Measurements from ENCODE around the gene PSEN1. TPM values are rescaled to one million over a fixed set of nuclear protein-coding genes. Genes with fewer than 3 reads are reported as not detected.

Gene PSEN1
- total RNA-seq, 1 experiment from 2014 or later = 41.9 TPM

DNA sequence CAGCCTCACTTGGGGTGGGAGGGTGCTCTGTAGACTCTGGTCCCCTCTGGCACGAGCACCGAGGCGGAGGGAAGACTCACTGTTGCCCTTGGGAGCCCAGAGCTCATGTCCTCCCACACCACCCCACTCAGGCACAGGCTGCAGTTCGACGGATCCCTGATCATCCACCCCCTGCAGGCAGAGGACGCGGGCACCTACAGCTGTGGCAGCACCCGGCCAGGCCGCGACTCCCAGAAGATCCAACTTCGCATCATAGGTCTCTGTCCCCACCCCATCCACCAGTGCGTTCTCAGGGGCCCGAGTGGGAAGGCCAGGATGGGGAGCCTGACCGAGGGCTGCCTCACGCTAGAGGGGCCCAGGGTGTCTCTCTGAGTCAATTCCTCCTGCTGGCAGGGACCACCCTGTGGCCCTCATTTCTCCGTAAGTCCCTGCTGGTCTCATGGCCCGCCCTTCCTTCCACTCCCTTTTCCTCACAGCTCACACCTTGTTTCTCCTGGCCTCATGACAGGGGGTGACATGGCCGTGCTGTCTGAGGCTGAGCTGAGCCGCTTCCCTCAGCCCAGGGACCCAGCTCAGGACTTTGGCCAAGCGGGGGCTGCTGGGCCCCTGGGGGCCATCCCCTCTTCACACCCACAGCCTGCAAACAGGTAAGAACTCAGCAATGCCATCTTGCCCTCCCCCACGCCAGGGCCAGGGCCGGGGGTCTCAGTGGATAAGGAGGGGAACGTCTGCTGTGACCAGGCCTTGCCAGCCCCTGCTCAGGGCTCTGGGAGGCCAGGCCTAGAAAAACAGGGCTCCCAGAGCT lies 128.0 kb downstream of the PSEN1 start:
- no peak overlapping the region for H3K4me3 ChIP-seq (ENCODE audit: low read depth, low read length, poor library complexity, severe bottlenecking)
- no peaks in the 10 kb centered on the region for H3K36me3 ChIP-seq (ENCODE audit: insufficient read depth, low read length, poor library complexity, severe bottlenecking)
- H3K27me3 ChIP-seq (replicated peaks; ENCODE audit: insufficient read depth, low read depth, low read length, poor library complexity) = no peaks in the 10 kb centered on the region
- H3K4me1 ChIP-seq (ENCODE audit: insufficient read depth, low read length, poor library complexity, severe bottlenecking) = no peaks in the 10 kb centered on the region
- DNase-seq (ENCODE audit: low spot score) = no peak
- POLR2A ChIA-PET (ENCODE audit: low non-redundant PET) = no interaction called here
- TF ChIP-seq EZH2 (IDR thresholded peaks at IDR 0.05; ENCODE audit: borderline replicate concordance, low read depth, low read length, poor library complexity, severe bottlenecking) (no peak), CTCF (conservative IDR thresholded peaks at IDR 0.05; ENCODE audit: low read depth, low read length) (no peak)
- CTCF ChIA-PET = interaction anchor here (0.6 kb wide), 1 partner anchor 16 kb away, joined by 4 read pairs; no protein-coding TSS in a partner anchor
- H3K9me3 ChIP-seq (ENCODE audit: low read depth, low read length, poor library complexity, severe bottlenecking) = no peaks in the 10 kb centered on the region
- H3K27ac ChIP-seq (ENCODE audit: low read depth, low read length, poor library complexity, severe bottlenecking) = no peak overlapping the region
- BruUV-seq (replicated peaks) = no TSS peak
- intact Hi-C loops (cut with micrococcal nuclease; ENCODE audit: unreplicated experiment) = no loop called here

GRCh38 chr14:73264885-73265720 lies 128.8 kb downstream of the PSEN1 start:
- no peaks in the 10 kb centered on the region for H3K27me3 ChIP-seq (replicated peaks; ENCODE audit: insufficient read depth, low read depth, low read length, poor library complexity)
- ChIA-PET CTCF (interaction anchor here (0.6 kb wide), 1 partner anchor 17 kb away, joined by 4 read pairs; no protein-coding TSS in a partner anchor), POLR2A (ENCODE audit: low non-redundant PET) (no interaction called here)
- DNase-seq (ENCODE audit: low spot score) = no peak
- no TSS peak for BruUV-seq (replicated peaks)
- intact Hi-C loops (cut with micrococcal nuclease; ENCODE audit: unreplicated experiment) = no loop called here
- no peak for TF ChIP-seq EZH2 (IDR thresholded peaks at IDR 0.05; ENCODE audit: borderline replicate concordance, low read depth, low read length, poor library complexity, severe bottlenecking)
- no peak for TF ChIP-seq CTCF (conservative IDR thresholded peaks at IDR 0.05; ENCODE audit: low read depth, low read length)
- H3K4me1 ChIP-seq (ENCODE audit: insufficient read depth, low read length, poor library complexity, severe bottlenecking) = no peaks in the 10 kb centered on the region
- H3K36me3 ChIP-seq (ENCODE audit: insufficient read depth, low read length, poor library complexity, severe bottlenecking) = no peaks in the 10 kb centered on the region
- no peak overlapping the region for H3K27ac ChIP-seq (ENCODE audit: low read depth, low read length, poor library complexity, severe bottlenecking)
- H3K9me3 ChIP-seq (ENCODE audit: low read depth, low read length, poor library complexity, severe bottlenecking) = no peaks in the 10 kb centered on the region
- no peak overlapping the region for H3K4me3 ChIP-seq (ENCODE audit: low read depth, low read length, poor library complexity, severe bottlenecking)

DNA sequence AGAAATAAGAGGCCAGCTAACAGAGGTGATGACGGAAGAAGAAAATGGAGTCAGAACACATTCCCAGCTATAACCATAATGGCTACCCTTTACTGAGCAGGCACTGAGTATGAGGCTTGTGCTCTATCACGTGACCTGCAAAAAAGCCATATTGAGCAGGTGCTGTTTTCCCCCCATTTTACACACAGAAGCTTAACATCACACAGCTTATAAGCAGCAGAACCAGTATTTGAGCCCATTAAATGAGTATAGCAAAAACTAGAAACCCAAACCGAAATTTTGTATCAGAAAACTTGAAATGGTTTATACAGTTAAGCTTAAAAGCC lies 129.4 kb downstream of the PSEN1 start:
- POLR2A ChIA-PET (ENCODE audit: low non-redundant PET) = no interaction called here
- DNase-seq (ENCODE audit: low spot score) = no peak
- CTCF ChIA-PET = no interaction called here
- no peak overlapping the region for H3K27ac ChIP-seq (ENCODE audit: low read depth, low read length, poor library complexity, severe bottlenecking)
- no peak for TF ChIP-seq CTCF (conservative IDR thresholded peaks at IDR 0.05; ENCODE audit: low read depth, low read length)
- no peak for TF ChIP-seq EZH2 (IDR thresholded peaks at IDR 0.05; ENCODE audit: borderline replicate concordance, low read depth, low read length, poor library complexity, severe bottlenecking)
- no TSS peak for BruUV-seq (replicated peaks)
- no peaks in the 10 kb centered on the region for H3K36me3 ChIP-seq (ENCODE audit: insufficient read depth, low read length, poor library complexity, severe bottlenecking)
- no peaks in the 10 kb centered on the region for H3K4me1 ChIP-seq (ENCODE audit: insufficient read depth, low read length, poor library complexity, severe bottlenecking)
- intact Hi-C loops (cut with micrococcal nuclease; ENCODE audit: unreplicated experiment) = no loop called here
- no peaks in the 10 kb centered on the region for H3K9me3 ChIP-seq (ENCODE audit: low read depth, low read length, poor library complexity, severe bottlenecking)
- no peak overlapping the region for H3K4me3 ChIP-seq (ENCODE audit: low read depth, low read length, poor library complexity, severe bottlenecking)
- H3K27me3 ChIP-seq (replicated peaks; ENCODE audit: insufficient read depth, low read depth, low read length, poor library complexity) = no peaks in the 10 kb centered on the region
